GM12872 (cell line): Measurements from ENCODE around the gene CYP2F1.

Source experiments
- CTCF ChIP-seq: IDR thresholded peaks from 3 replicates; pipeline ENCODE4 v1.5.1; 2011; ENCODE audit warnings: low read depth, mild to moderate bottlenecking, low read length, moderate library complexity; ENCODE audit not compliant: insufficient read depth

The CYP2F1 gene

GRCh38 chr19:41114132-41114531 is at the start of gene CYP2F1:
Gene CYP2F1 (plus strand): TSS chr19:41114432. CDS start chr19:41116189, 1,757 bp downstream.
- no peak for TF ChIP-seq CTCF

GRCh38 chr19:41064974-41065569 is 49.2 kb upstream of the CYP2F1 start:
- TF ChIP-seq CTCF, result no peak

GRCh38 chr19:41076286-41076685 is 37.9 kb upstream of the CYP2F1 start:
- TF ChIP-seq CTCF, result no peak

- no peak for TF ChIP-seq CTCF
Observed at GRCh38 chr19:41083516-41083915, 30.7 kb upstream of the CYP2F1 start.

- TF ChIP-seq CTCF, result no peak
Observed at GRCh38 chr19:41085748-41086415, 28.4 kb upstream of the CYP2F1 start.

GRCh38 chr19:41088151-41088550 is 26.1 kb upstream of the CYP2F1 start, which contains the start of gene CYP2A13:
Gene CYP2A13 (plus strand): TSS chr19:41088451. CDS start chr19:41088472, 21 bp downstream.
- no peak for TF ChIP-seq CTCF

GRCh38 chr19:41089959-41090358 is 24.3 kb upstream of the CYP2F1 start:
- TF ChIP-seq CTCF, result no peak
